Measurements from ENCODE around the gene SLC10A7.

Gene SLC10A7

GRCh38 chr4:146247356-146247755, 274.4 kb downstream of the SLC10A7 start:
- no peak for DNase-seq

- no peak for DNase-seq
These were observed 275.4 kb downstream of the SLC10A7 start for GRCh38 chr4:146246381-146246780.

- DNase-seq, result no peak
These were observed 275.9 kb downstream of the SLC10A7 start for GRCh38 chr4:146245850-146246249.

- no peak for DNase-seq
These were observed 276.5 kb downstream of the SLC10A7 start for GRCh38 chr4:146245246-146245645.

GRCh38 chr4:146244496-146244895, 277.2 kb downstream of the SLC10A7 start:
- DNase-seq, result no peak

GRCh38 chr4:146243883-146244277, 277.9 kb downstream of the SLC10A7 start:
- DNase-seq, result no peak

- DNase-seq, result no peak
These were observed 278.4 kb downstream of the SLC10A7 start for GRCh38 chr4:146243141-146243882.

- no peak for DNase-seq
These were observed 283.6 kb downstream of the SLC10A7 start for GRCh38 chr4:146238107-146238506.

- DNase-seq, result no peak
These were observed 284.6 kb downstream of the SLC10A7 start for GRCh38 chr4:146237092-146237491.

- DNase-seq, result no peak
These were observed 285.5 kb downstream of the SLC10A7 start for GRCh38 chr4:146236216-146236615.

GRCh38 chr4:146235654-146236177, 286.0 kb downstream of the SLC10A7 start:
- DNase-seq, result no peak

- DNase-seq, result no peak
These were observed 289.5 kb downstream of the SLC10A7 start for GRCh38 chr4:146232131-146232722.

GRCh38 chr4:146229406-146229805, 292.3 kb downstream of the SLC10A7 start:
- no peak for DNase-seq

- no peak for DNase-seq
These were observed 297.3 kb downstream of the SLC10A7 start for GRCh38 chr4:146224326-146224966.

- DNase-seq, result no peak
These were observed 299.4 kb downstream of the SLC10A7 start for GRCh38 chr4:146222313-146222712.

GRCh38 chr4:146214238-146214637, 307.5 kb downstream of the SLC10A7 start, which contains the start of gene REELD1:
TSS of gene REELD1 (plus strand) at chr4:146214538. CDS start at chr4:146216953, 2,415 bp downstream.
- DNase-seq, result no peak

- DNase-seq, result no peak
These were observed 309.0 kb downstream of the SLC10A7 start for GRCh38 chr4:146212781-146213180.

- no peak for DNase-seq
These were observed 310.3 kb downstream of the SLC10A7 start for GRCh38 chr4:146211440-146211839.

- DNase-seq, result no peak
These were observed 310.9 kb downstream of the SLC10A7 start for GRCh38 chr4:146210890-146211289.

- DNase-seq, result no peak
These were observed 314.3 kb downstream of the SLC10A7 start for GRCh38 chr4:146207410-146207809.
